H1 (cell line): ENCODE results near the gene NELFE. TPM values are rescaled to one million over a fixed set of nuclear protein-coding genes. Genes with fewer than 3 reads are reported as not detected.

Experiments used
- FOSL1 ChIP-seq: IDR thresholded peaks from 2 replicates; pipeline ENCODE4 v1.6.1; 2011; ENCODE audit warnings: mild to moderate bottlenecking, low read depth, low read length, moderate library complexity; ENCODE audit not compliant: insufficient read depth
- GTF2F1 ChIP-seq: IDR thresholded peaks from 2 replicates; pipeline ENCODE4 v1.6.1; 2012; ENCODE audit warnings: low read depth, low read length, improper control_type of control experiment, borderline replicate concordance
- JUND ChIP-seq: IDR thresholded peaks from 2 replicates; pipeline ENCODE4 v1.6.1; 2011; ENCODE audit warnings: mild to moderate bottlenecking, improper control_type of control experiment, low read length
- RBBP5 ChIP-seq: IDR thresholded peaks from 2 replicates; pipeline ENCODE4 v1.7.1; 2012; ENCODE audit warnings: low read depth, mild to moderate bottlenecking, inconsistent platforms, low read length, moderate library complexity, borderline replicate concordance
- RFX5 ChIP-seq: IDR thresholded peaks from 2 replicates; pipeline ENCODE4 v1.6.1; 2011; ENCODE audit warnings: low read depth, low read length, improper control_type of control experiment, borderline replicate concordance
- SIX5 ChIP-seq: IDR thresholded peaks from 2 replicates; pipeline ENCODE4 v1.6.1; 2011; ENCODE audit warnings: mild to moderate bottlenecking, low read depth, low read length
- TCF12 ChIP-seq: IDR thresholded peaks from 2 replicates; pipeline ENCODE4 v1.6.1; 2011; ENCODE audit warnings: low read depth, mild to moderate bottlenecking, low read length
- polyA plus RNA-seq, 7 experiments: library from polyadenylated mRNA; depleted of rRNA in 3 of 7; stranded (reverse) in 5 of 7; unstranded in 2 of 7; fragments of >200 nt in 5 of 7; fragments of 200-250 nt in 2 of 7; gene quantifications; 1 replicate in 5 of 7; 2 replicates in 1 of 7; 4 replicates in 1 of 7; pipeline versions ENCODE4 v1.2.1 to v1.2.3, GENCODE V29; 2011 to 2013; ENCODE audit warnings: missing spikeins in 2 of 7, mixed read lengths in 2 of 7
- total RNA-seq: library from RNA; stranded (reverse); fragmentation: NEBNext Ultra II Directional; extraction: Animal tissue kit (Norgen Biotek cat#: 25700); gene quantifications from 2 replicates; pipeline ENCODE4 v1.2.1, GENCODE V29; 2021

NELFE gene
- total and polyA plus RNA-seq, 2 of the 8 experiments (the other 6 are each of a cell fraction or from before 2014, with no cell fraction given), result 49.2 to 71.5 TPM

DNA sequence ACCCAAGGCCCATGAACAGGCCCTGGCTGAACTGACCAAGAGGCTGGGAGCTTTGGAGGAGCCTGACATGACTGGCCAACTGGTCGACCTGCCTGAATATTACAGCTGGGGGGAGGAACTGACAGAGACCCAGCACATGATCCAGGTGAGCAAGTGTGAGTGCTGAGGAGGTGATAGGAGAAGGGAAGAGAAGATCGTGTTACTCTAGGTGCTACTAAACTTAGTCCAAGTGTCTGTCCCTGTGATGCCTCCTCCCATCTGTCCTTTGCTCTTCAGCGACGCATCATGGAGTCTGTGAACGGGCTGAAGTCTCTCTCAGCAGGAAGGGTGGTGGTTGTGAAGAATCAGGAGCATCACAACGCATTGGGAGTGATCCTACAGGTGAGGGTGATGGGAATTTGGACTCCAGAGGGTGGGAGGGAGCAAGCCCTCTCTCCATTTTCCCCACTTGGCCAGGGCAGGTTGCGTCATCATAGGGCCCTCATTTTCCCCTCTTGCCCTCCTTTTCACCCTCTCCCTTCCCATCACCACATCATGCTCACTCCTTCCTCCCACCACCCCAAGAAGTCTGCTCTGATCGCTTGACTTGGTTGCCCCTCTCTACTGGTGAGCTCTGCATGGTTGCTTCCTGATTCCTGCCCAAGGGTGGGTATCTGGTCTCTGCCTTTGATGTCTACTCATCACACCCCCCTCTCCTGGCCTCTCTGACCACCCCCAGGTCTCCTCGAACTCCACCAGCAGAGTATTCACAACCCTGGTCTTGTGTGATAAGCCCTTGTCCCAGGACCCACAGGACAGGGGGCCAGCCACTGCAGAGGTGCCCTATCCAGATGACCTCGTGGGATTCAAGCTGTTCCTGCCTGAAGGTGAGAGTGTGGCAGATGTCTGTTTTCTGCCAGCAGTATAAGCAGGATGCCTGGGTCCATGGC, 8.5 kb upstream of the NELFE start (continued):
- no peak for TF ChIP-seq FOSL1
- TF ChIP-seq SIX5, result no peak
- no peak for TF ChIP-seq TCF12
- TF ChIP-seq RBBP5, result no peak
- TF ChIP-seq GTF2F1, result no peak
- TF ChIP-seq JUND, result no peak
- no peak for TF ChIP-seq RFX5
